Hepatocyte (in vitro differentiated cells): ENCODE data around the gene SLC39A13. TPM values are rescaled to one million over a fixed set of nuclear protein-coding genes. Genes with fewer than 3 reads are reported as not detected.

Source experiments
- DNase-seq: peaks from one replicate; pipeline ENCODE4 v3.0.0-alpha.2; 2016; ENCODE audit warnings: low spot score
- H2AFZ ChIP-seq: fragments of 200-600 bp; sonication (generic); 2 replicates; pipeline ENCODE4 v1.6.0; 2016; ENCODE audit warnings: antibody characterized with exemption, mild to moderate bottlenecking
- H3K27ac ChIP-seq: fragments of 200-600 bp; sonication (generic); 2 replicates; pipeline ENCODE4 v1.5.1; 2016; ENCODE audit warnings: mild to moderate bottlenecking
- H3K27me3 ChIP-seq: fragments of 200-600 bp; sonication (generic); 2 replicates; pipeline ENCODE4 v1.6.1; 2016
- H3K36me3 ChIP-seq: fragments of 200-600 bp; sonication (generic); replicated peaks from 2 replicates; pipeline ENCODE4 v1.5.1; 2016; ENCODE audit warnings: low read depth; ENCODE audit not compliant: insufficient read depth
- H3K4me1 ChIP-seq: fragments of 200-600 bp; sonication (generic); 2 replicates; pipeline ENCODE4 v1.5.1; 2016; ENCODE audit warnings: mild to moderate bottlenecking, moderate library complexity; ENCODE audit not compliant: insufficient read depth
- H3K4me2 ChIP-seq: fragments of 200-600 bp; sonication (generic); 2 replicates; pipeline ENCODE4 v1.6.0; 2016
- H3K4me3 ChIP-seq: fragments of 200-600 bp; sonication (generic); 2 replicates; pipeline ENCODE4 v1.5.1; 2016; ENCODE audit warnings: mild to moderate bottlenecking
- H3K79me2 ChIP-seq: fragments of 200-600 bp; sonication (generic); 2 replicates; pipeline ENCODE4 v1.6.0; 2017; ENCODE audit warnings: mild to moderate bottlenecking
- H3K9me2 ChIP-seq: fragments of 200-600 bp; sonication (generic); replicated peaks from 2 replicates; pipeline ENCODE4 v1.6.0; 2017; ENCODE audit warnings: mild to moderate bottlenecking; ENCODE audit not compliant: insufficient read depth
- H3K9me3 ChIP-seq: fragments of 200-600 bp; sonication (generic); 2 replicates; pipeline ENCODE4 v1.5.1; 2016; ENCODE audit warnings: low read depth, mild to moderate bottlenecking
- H4K20me1 ChIP-seq: fragments of 200-600 bp; sonication (generic); 2 replicates; pipeline ENCODE4 v1.6.0; 2016; ENCODE audit warnings: mild to moderate bottlenecking; ENCODE audit not compliant: insufficient read depth, poor library complexity, severe bottlenecking
- CTCF ChIP-seq: fragments of 200-600 bp; sonication (generic); IDR thresholded peaks from 2 replicates; pipeline ENCODE4 v1.5.1; 2016; ENCODE audit warnings: antibody characterized with exemption, mild to moderate bottlenecking; ENCODE audit not compliant: poor library complexity
- EZH2 ChIP-seq: fragments of 200-600 bp; sonication (generic); IDR thresholded peaks from 2 replicates; pipeline ENCODE4 v1.6.1; 2016; ENCODE audit warnings: antibody characterized with exemption, mild to moderate bottlenecking, borderline replicate concordance
- EZH2phosphoT487 ChIP-seq: fragments of 200-600 bp; sonication (generic); IDR thresholded peaks from one replicate; pipeline ENCODE4 v1.6.1; 2018; ENCODE audit warnings: antibody characterized with exemption, mild to moderate bottlenecking, low read depth, moderate library complexity; ENCODE audit not compliant: unreplicated experiment, severe bottlenecking
- WGBS: methylation state at CpG from one replicate; pipeline ENCODE4 v1.1.6; 2016; ENCODE audit warnings: low lambda C conversion rate; ENCODE audit errors: missing lambda C conversion rate; 5-methylcytosine and 5-hydroxymethylcytosine counted together
- polyA plus RNA-seq: library from polyadenylated mRNA; unstranded; fragments of >200 nt; fragmentation: Nextera tagmentation; extraction: Ambion mirVana; gene quantifications from 2 replicates; pipeline ENCODE4 v1.2.1, GENCODE V29; 2016
- total RNA-seq: library from RNA; depleted of rRNA; stranded (reverse); fragments of >200 nt; gene quantifications from 2 replicates; pipeline ENCODE4 v1.2.3, GENCODE V29; 2014

Gene SLC39A13
- total and polyA plus RNA-seq, 2 experiments from 2014 or later = 72.3 to 118 TPM

- H4K20me1 ChIP-seq = no peaks in the 10 kb centered on the region
- H3K4me1 ChIP-seq = no peaks in the 10 kb centered on the region
- no peaks in the 10 kb centered on the region for H3K9me3 ChIP-seq
- no peaks in the 10 kb centered on the region for H3K79me2 ChIP-seq
- no peak overlapping the region for H3K4me3 ChIP-seq
- H3K9me2 ChIP-seq = no peaks in the 10 kb centered on the region
- H3K36me3 ChIP-seq = no peaks in the 10 kb centered on the region
- H2AFZ ChIP-seq = no peak overlapping the region
- H3K27ac ChIP-seq = no peak overlapping the region
- TF ChIP-seq CTCF = no peak
- TF ChIP-seq EZH2 = no peak
- no peak for TF ChIP-seq EZH2phosphoT487
- no peaks in the 10 kb centered on the region for H3K27me3 ChIP-seq
- 96% methylated on average over 4 of the region's 4 CpGs for WGBS
- H3K4me2 ChIP-seq = no peak overlapping the region
- DNase-seq = no peak
Measured at GRCh38 chr11:47384498-47384897, 23.9 kb upstream of the SLC39A13 start.

DNA sequence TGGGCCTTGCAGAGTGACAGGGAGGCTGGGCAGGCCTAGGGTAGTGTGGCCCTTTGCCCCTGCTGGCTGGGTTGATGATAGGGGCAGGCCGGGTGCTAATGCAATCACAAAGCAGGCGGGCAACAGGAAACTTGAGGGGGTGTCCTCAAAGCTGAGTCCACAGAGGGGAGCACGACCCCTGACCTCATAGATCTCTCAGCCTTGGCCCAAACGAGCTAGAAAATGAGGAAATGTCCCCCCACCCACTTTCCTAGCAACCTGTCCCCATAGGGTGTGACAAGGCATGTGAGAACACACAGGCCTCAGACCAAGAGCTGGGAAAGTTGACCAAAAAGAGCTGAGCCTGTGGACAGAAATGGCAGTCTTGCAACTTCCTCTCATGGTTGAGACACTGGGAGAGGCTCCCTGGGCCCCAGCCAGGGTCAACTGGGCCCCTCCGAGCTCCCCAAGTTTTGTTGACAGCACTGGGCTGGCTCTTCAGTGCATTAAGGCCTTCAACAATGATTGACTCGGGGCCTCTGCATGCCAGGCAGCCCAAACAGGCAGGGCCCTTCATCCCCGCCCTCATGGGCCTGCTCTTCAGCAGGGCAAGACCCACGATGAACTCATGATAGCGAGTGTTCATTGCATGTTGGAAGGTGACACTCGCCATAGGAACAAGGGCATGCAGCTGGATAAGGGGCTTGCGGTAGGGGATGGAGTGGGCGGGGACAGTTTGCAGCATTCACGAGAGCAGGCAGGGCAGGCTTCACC lies 20.3 kb upstream of the SLC39A13 start:
- Histone ChIP-seq H3K27ac (no peak overlapping the region), H2AFZ (no peak overlapping the region), H3K27me3 (no peaks in the 10 kb centered on the region), H3K4me2 (no peak overlapping the region), H3K9me3 (no peaks in the 10 kb centered on the region), H3K36me3 (no peaks in the 10 kb centered on the region), H3K79me2 (no peaks in the 10 kb centered on the region), H3K9me2 (no peaks in the 10 kb centered on the region), H3K4me3 (no peak overlapping the region), H3K4me1 (no peaks in the 10 kb centered on the region), H4K20me1 (no peaks in the 10 kb centered on the region)
- 74% methylated on average over 13 of the region's 13 CpGs for WGBS
- no peak for DNase-seq
- TF ChIP-seq EZH2 = no peak
- TF ChIP-seq EZH2phosphoT487 = no peak
- TF ChIP-seq CTCF = no peak

GRCh38 chr11:47388697-47389576 lies 19.5 kb upstream of the SLC39A13 start:
- Histone ChIP-seq H3K4me2 (no peak overlapping the region), H3K36me3 (no peaks in the 10 kb centered on the region), H3K4me1 (no peaks in the 10 kb centered on the region), H3K9me3 (no peaks in the 10 kb centered on the region), H3K79me2 (no peaks in the 10 kb centered on the region), H3K27ac (no peak overlapping the region), H4K20me1 (no peaks in the 10 kb centered on the region), H2AFZ (no peak overlapping the region), H3K9me2 (no peaks in the 10 kb centered on the region), H3K4me3 (no peak overlapping the region), H3K27me3 (no peaks in the 10 kb centered on the region)
- TF ChIP-seq EZH2phosphoT487 (no peak), CTCF (no peak), EZH2 (no peak)
- 95% methylated on average over 28 of the region's 28 CpGs for WGBS
- no peak for DNase-seq
